Keratinocyte (primary cell): Measurements from ENCODE around the gene SULT4A1. TPM values are rescaled to one million over a fixed set of nuclear protein-coding genes. Genes with fewer than 3 reads are reported as not detected.

ENCODE experiments used
- DNase-seq: peaks from one replicate; pipeline ENCODE4 v3.0.0-alpha.2; 2011; ENCODE audit warnings: low read depth, missing footprints, low spot score
- FAIRE-seq: peaks from 2 replicates; lab custom pipeline; 2011; peaks lifted over from hg19 to GRCh38; lab: Jason Lieb, UNC
- H2AFZ ChIP-seq: 2 replicates; pipeline ENCODE4 v1.6.0; 2012; ENCODE audit warnings: low read length, control low read depth, inconsistent platforms; ENCODE audit not compliant: control insufficient read depth
- H3K27ac ChIP-seq: 2 replicates; pipeline ENCODE4 v1.5.1; 2011; ENCODE audit warnings: low read length; ENCODE audit not compliant: control insufficient read depth, insufficient read depth
- H3K27me3 ChIP-seq: 3 replicates; pipeline ENCODE4 v1.6.0; 2011; ENCODE audit warnings: low read length; ENCODE audit not compliant: control insufficient read depth, insufficient read depth; ENCODE audit errors: extremely low read depth
- H3K36me3 ChIP-seq, 2 experiments: 2 replicates in 1 of 2; 3 replicates in 1 of 2; pipeline ENCODE4 v1.5.1; 2011; ENCODE audit warnings: low read length in 2 of 2, mild to moderate bottlenecking in 1 of 2; ENCODE audit not compliant: control insufficient read depth in 2 of 2, insufficient read depth in 2 of 2; ENCODE audit errors: extremely low read depth in 1 of 2
- H3K4me1 ChIP-seq: 3 replicates; pipeline ENCODE4 v1.5.1; 2011; ENCODE audit warnings: low read length; ENCODE audit not compliant: control insufficient read depth, insufficient read depth; ENCODE audit errors: extremely low read depth
- H3K4me2 ChIP-seq: 3 replicates; pipeline ENCODE4 v1.6.0; 2011; ENCODE audit warnings: low read depth, low read length; ENCODE audit not compliant: control insufficient read depth, insufficient read depth; ENCODE audit errors: extremely low read depth
- H3K4me3 ChIP-seq, 3 experiments: fragments of 200-600 bp in 1 of 3; sonication (generic) in 1 of 3; 2 replicates in 2 of 3; 3 replicates in 1 of 3; pipeline ENCODE4 v1.5.1; 2011 to 2016; ENCODE audit warnings: low read length in 3 of 3, mild to moderate bottlenecking in 3 of 3, control low read depth in 2 of 3, inconsistent platforms in 1 of 3, low read depth in 1 of 3, mixed read lengths in 1 of 3, mixed run types in 1 of 3, moderate library complexity in 1 of 3; ENCODE audit not compliant: control insufficient read depth in 2 of 3, insufficient read depth in 2 of 3; ENCODE audit errors: extremely low read depth in 1 of 3
- H3K79me2 ChIP-seq: 2 replicates; pipeline ENCODE4 v1.6.0; 2012; ENCODE audit warnings: low read length; ENCODE audit not compliant: control insufficient read depth, insufficient read depth
- H3K9ac ChIP-seq: 3 replicates; pipeline ENCODE4 v1.6.0; 2011; ENCODE audit warnings: low read length; ENCODE audit not compliant: control insufficient read depth, insufficient read depth; ENCODE audit errors: extremely low read depth
- H3K9me1 ChIP-seq: 3 replicates; pipeline ENCODE4 v1.6.0; 2011; ENCODE audit warnings: low read length; ENCODE audit not compliant: control insufficient read depth, insufficient read depth; ENCODE audit errors: extremely low read depth
- H3K9me3 ChIP-seq: 2 replicates; pipeline ENCODE4 v1.5.1; 2012; ENCODE audit warnings: low read depth, low read length; ENCODE audit not compliant: control insufficient read depth
- H4K20me1 ChIP-seq: 3 replicates; pipeline ENCODE4 v1.6.0; 2011; ENCODE audit warnings: low read length; ENCODE audit not compliant: control insufficient read depth, insufficient read depth; ENCODE audit errors: extremely low read depth
- EZH2 ChIP-seq: IDR thresholded peaks from one replicate; pipeline ENCODE4 v1.6.1; 2012; ENCODE audit warnings: inconsistent platforms, mild to moderate bottlenecking, low read length, moderate library complexity
- dilution Hi-C: fragments of 300-500 bp; cut with MboI; formaldehyde crosslinking; loops from one replicate; pipeline ENCODE4 v1.7.0; 2020; ENCODE audit warnings: low sequenced_read_pairs; ENCODE audit not compliant: extremely low pct_ligation_motif_present
- polyA plus RNA-seq, 5 experiments: library from polyadenylated mRNA; depleted of rRNA in 3 of 5; stranded (reverse) in 3 of 5; stranded (forward) in 1 of 5; unstranded in 1 of 5; fragments of >200 nt; gene quantifications; 1 replicate in 1 of 5; 2 replicates in 3 of 5; 3 replicates in 1 of 5; pipeline versions ENCODE4 v1.2.1 to v1.2.3, GENCODE V29; 2011 to 2012; ENCODE audit warnings: missing spikeins in 2 of 5, low read depth in 1 of 5, low replicate concordance in 1 of 5
- TF ChIP-seq, protein P1 (sequence below), 3 experiments: IDR thresholded peaks in 1 of 3; conservative IDR thresholded peaks in 1 of 3; optimal IDR thresholded peaks in 1 of 3; 2 replicates in 2 of 3; 3 replicates in 1 of 3; pipeline versions ENCODE3 to v1.5.1; 2011; ENCODE audit warnings: low read length in 3 of 3, mild to moderate bottlenecking in 3 of 3, moderate library complexity in 2 of 3, control low read depth in 1 of 3, inconsistent platforms in 1 of 3; ENCODE audit not compliant: insufficient read depth in 2 of 3; ENCODE audit errors: extremely low read depth in 1 of 3

The SULT4A1 gene
- polyA plus RNA-seq, 1 donor (not counting 4 experiments of a cell fraction or from before 2014, with no cell fraction given) = 0.26 TPM

DNA sequence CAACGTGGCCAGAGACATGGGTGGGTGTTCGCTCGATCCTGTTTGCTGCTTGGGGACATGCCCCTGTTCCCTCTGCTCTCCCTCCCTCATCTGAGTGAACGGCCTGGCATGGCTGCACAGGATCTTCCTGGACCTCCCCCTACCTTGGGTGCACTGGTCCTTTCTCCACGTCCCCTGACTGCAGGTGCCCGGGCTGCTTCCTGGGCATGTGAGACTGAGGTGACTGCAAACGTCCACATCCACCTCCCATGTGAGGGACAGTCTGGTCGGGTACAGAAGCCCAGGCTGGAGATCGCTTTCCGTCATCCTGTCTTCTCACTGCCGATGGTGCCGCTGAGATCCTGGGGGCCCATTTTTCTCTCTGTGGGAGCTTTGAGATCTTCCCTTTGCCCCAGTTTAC is 11.8 kb downstream of the SULT4A1 start:
- DNase-seq = no peak
- Histone ChIP-seq H3K36me3 (no peaks in the 10 kb centered on the region), H3K27ac (no peak overlapping the region), H3K4me3 (no peak overlapping the region), H3K27me3 (peaks cover 38% of the 10 kb centered on the region), H3K9me3 (no peaks in the 10 kb centered on the region), H3K4me2 (no peak overlapping the region), H3K79me2 (no peaks in the 10 kb centered on the region), H3K4me1 (no peaks in the 10 kb centered on the region), H3K9ac (no peak overlapping the region), H3K9me1 (no peaks in the 10 kb centered on the region), H4K20me1 (no peaks in the 10 kb centered on the region), H2AFZ (no peak overlapping the region)
- no peak for TF ChIP-seq EZH2
- TF ChIP-seq, protein P1, sequence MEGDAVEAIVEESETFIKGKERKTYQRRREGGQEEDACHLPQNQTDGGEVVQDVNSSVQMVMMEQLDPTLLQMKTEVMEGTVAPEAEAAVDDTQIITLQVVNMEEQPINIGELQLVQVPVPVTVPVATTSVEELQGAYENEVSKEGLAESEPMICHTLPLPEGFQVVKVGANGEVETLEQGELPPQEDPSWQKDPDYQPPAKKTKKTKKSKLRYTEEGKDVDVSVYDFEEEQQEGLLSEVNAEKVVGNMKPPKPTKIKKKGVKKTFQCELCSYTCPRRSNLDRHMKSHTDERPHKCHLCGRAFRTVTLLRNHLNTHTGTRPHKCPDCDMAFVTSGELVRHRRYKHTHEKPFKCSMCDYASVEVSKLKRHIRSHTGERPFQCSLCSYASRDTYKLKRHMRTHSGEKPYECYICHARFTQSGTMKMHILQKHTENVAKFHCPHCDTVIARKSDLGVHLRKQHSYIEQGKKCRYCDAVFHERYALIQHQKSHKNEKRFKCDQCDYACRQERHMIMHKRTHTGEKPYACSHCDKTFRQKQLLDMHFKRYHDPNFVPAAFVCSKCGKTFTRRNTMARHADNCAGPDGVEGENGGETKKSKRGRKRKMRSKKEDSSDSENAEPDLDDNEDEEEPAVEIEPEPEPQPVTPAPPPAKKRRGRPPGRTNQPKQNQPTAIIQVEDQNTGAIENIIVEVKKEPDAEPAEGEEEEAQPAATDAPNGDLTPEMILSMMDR (optimal IDR thresholded peaks at IDR 0.05 in 1 of 3, IDR thresholded peaks at IDR 0.05 in 1 of 3, conservative IDR thresholded peaks at IDR 0.05 in 1 of 3; ENCODE audit: extremely low read depth in 1 of 3, insufficient read depth in 2 of 3, low read length in 3 of 3) = no peak
- dilution Hi-C loops = no loop called here
- FAIRE-seq = no peak

DNA sequence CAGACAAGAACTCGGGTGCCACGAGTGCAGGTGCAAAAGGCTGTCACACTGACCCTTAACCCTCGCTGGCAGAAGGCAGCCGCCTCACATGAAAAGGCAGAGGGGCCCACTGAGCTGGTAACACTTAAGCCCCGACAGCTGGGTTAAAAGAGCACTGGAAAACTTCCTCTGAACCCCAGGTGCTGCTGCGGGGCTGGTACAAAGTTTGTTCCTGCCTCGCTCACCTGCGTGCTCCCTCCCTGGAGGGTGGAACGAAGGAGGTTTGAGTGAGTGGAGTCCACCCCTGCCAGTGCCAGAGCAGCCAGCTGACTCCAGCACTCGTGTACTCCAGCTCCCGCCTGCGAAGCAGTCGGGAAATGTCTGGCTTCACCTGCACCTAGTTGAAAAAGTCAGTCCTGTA is 12.6 kb downstream of the SULT4A1 start:
- Histone ChIP-seq H3K79me2 (no peaks in the 10 kb centered on the region), H3K27me3 (peaks cover 35% of the 10 kb centered on the region), H3K4me3 (no peak overlapping the region), H3K4me2 (no peak overlapping the region), H4K20me1 (no peaks in the 10 kb centered on the region), H2AFZ (no peak overlapping the region), H3K9ac (no peak overlapping the region), H3K27ac (no peak overlapping the region), H3K9me1 (no peaks in the 10 kb centered on the region), H3K9me3 (no peaks in the 10 kb centered on the region), H3K4me1 (no peaks in the 10 kb centered on the region), H3K36me3 (no peaks in the 10 kb centered on the region)
- DNase-seq (no peak), FAIRE-seq (no peak)
- dilution Hi-C loops = no loop called here
- TF ChIP-seq, protein P1 (optimal IDR thresholded peaks at IDR 0.05 in 1 of 3, IDR thresholded peaks at IDR 0.05 in 1 of 3, conservative IDR thresholded peaks at IDR 0.05 in 1 of 3; ENCODE audit: extremely low read depth in 1 of 3, insufficient read depth in 2 of 3, low read length in 3 of 3) = no peak
- TF ChIP-seq EZH2 = no peak
